ENCODE results near the gene ANKMY1. TPM values are rescaled to one million over a fixed set of nuclear protein-coding genes. Genes with fewer than 3 reads are reported as not detected.

The ANKMY1 gene
- polyA plus RNA-seq, 2 of the 4 experiments (the other 2 are of a cell fraction): 10.6 to 16.5 TPM

GRCh38 chr2:240469740-240470139 is 88.0 kb downstream of the ANKMY1 start:
- POLR2A ChIA-PET: no interaction called here
- DNase-seq (ENCODE audit: low read depth in 1 of 2, low spot score in 1 of 2): no peak
- CTCF ChIA-PET: no interaction called here
- H3K4me2 ChIP-seq: no peak overlapping the region
- H3K4me3 ChIP-seq: no peak overlapping the region
- no peak for FAIRE-seq
- no peak overlapping the region for H3K27ac ChIP-seq
- TF ChIP-seq HOXB13 (CRISPR knock-in tag; IDR thresholded peaks at IDR 0.05; ENCODE audit: low read depth): no peak
- 0 out of 2 replicates have a peak, but pooled peaks have one; percentile 64 for TF ChIP-seq POLR2AphosphoS2 (conservative IDR thresholded peaks at IDR 0.05; ENCODE audit: low read length)
- 0 out of 5 replicates have a peak, but pooled peaks of 1 of the 2 experiments have one; percentile 11 for TF ChIP-seq JUN (IDR thresholded peaks at IDR 0.05)
- H3K4me1 ChIP-seq: no peaks in the 10 kb centered on the region
- no peak for ATAC-seq
- 90% methylated on average over 6 of the region's 6 CpGs for WGBS (ENCODE audit: missing lambda C conversion rate)
- H3K9me3 ChIP-seq: 0 out of 3 replicates have a peak, but pooled peaks cover 12% of the 10 kb centered on the region

- no peak for TF ChIP-seq JUNB (IDR thresholded peaks at IDR 0.05)
- TF ChIP-seq HEYL (CRISPR knock-in tag; IDR thresholded peaks at IDR 0.05): no peak
- TF ChIP-seq TFCP2L1 (CRISPR knock-in tag; IDR thresholded peaks at IDR 0.05): no peak
- no peak for TF ChIP-seq HOXB5 (CRISPR knock-in tag; IDR thresholded peaks at IDR 0.05)
- TF ChIP-seq SMC3 (IDR thresholded peaks at IDR 0.05): no peak
- TF ChIP-seq USF2 (IDR thresholded peaks at IDR 0.05): no peak
- TF ChIP-seq MYC (IDR thresholded peaks at IDR 0.05; ENCODE audit: borderline replicate concordance, low read length): no peak
- TF ChIP-seq RNF2 (IDR thresholded peaks at IDR 0.05; ENCODE audit: borderline replicate concordance, low read depth): no peak
- TF ChIP-seq HES2 (IDR thresholded peaks at IDR 0.05): no peak
- no peak for TF ChIP-seq ZNF302 (CRISPR knock-in tag; IDR thresholded peaks at IDR 0.05)
- TF ChIP-seq RFX5 (IDR thresholded peaks at IDR 0.05): no peak
- TF ChIP-seq CBX2 (IDR thresholded peaks at IDR 0.05; ENCODE audit: borderline replicate concordance, low read depth): no peak
- no peak for TF ChIP-seq REST (IDR thresholded peaks at IDR 0.05)
- no peak for TF ChIP-seq POLR2A (IDR thresholded peaks at IDR 0.05; ENCODE audit: low read length)
- TF ChIP-seq ELK1 (IDR thresholded peaks at IDR 0.05; ENCODE audit: low read depth, low read length): no peak
- TF ChIP-seq GATA3 (IDR thresholded peaks at IDR 0.05; ENCODE audit: borderline replicate concordance): no peak
- no peak for TF ChIP-seq NPAS2 (CRISPR knock-in tag; IDR thresholded peaks at IDR 0.05; ENCODE audit: borderline replicate concordance)
- no peak for TF ChIP-seq JUN (IDR thresholded peaks at IDR 0.05)
- TF ChIP-seq FOXS1 (CRISPR knock-in tag; IDR thresholded peaks at IDR 0.05): no peak
- TF ChIP-seq ZSCAN20 (CRISPR knock-in tag; IDR thresholded peaks at IDR 0.05): no peak
- peak; percentile 2 to 28; a peak in 3 of 6 replicates for ATAC-seq
These were observed 88.5 kb downstream of the ANKMY1 start for GRCh38 chr2:240469239-240469636.

More at GRCh38 chr2:240469239-240469636, 88.5 kb downstream of the ANKMY1 start:
- DNase-seq (ENCODE audit: low read depth in 1 of 2, low spot score in 1 of 2) (no peak), FAIRE-seq (no peak)
- H3K4me2 ChIP-seq: no peak overlapping the region
- H3K4me3 ChIP-seq: no peak overlapping the region
- H3K4me1 ChIP-seq: no peaks in the 10 kb centered on the region
- 0 out of 3 replicates have a peak, but pooled peaks cover 12% of the 10 kb centered on the region for H3K9me3 ChIP-seq
- CTCF ChIA-PET: interaction anchor here (0.6 kb wide), 1 partner anchor 143 kb away, joined by 3 read pairs; no protein-coding TSS in a partner anchor
- 79% methylated on average over 9 of the region's 10 CpGs for WGBS (ENCODE audit: missing lambda C conversion rate)
- H3K27ac ChIP-seq: no peak overlapping the region
- POLR2A ChIA-PET: interaction anchor here (1.0 kb wide), 1 partner anchor 10 kb away, joined by 3 read pairs; no protein-coding TSS in a partner anchor
